ENCODE results near the gene SUGCT. TPM values are rescaled to one million over a fixed set of nuclear protein-coding genes. Genes with fewer than 3 reads are reported as not detected.

Gene SUGCT
- total RNA-seq, 3 donors from 2014 or later, result 7.6 to 19.1 (median 10.1) TPM

DNA sequence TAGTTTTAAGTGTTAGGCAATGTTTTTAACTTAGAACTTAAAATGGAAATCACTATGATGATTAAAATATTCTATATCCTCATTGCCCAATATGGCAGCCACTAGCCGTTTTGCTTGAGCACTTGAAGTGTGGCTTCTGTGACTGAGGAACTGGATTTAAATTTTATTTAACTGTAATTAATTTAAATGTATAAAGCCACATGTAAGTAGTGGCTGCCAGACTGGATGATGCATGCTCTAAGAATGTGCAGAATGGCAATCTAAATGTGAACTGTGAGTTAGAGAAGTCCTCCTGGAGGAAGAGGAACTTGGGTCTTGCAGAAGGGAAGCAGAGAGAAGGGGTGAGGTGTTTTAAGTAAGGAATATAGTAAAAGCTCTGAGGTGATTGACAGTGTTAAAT, 451.4 kb downstream of the SUGCT start:
- DNase-seq, result no peak
- Histone ChIP-seq H3K9me3 (no peaks in the 10 kb centered on the region), H3K36me3 (ENCODE audit: low read depth) (no peaks in the 10 kb centered on the region), H3K4me3 (no peak overlapping the region), H3K4me1 (ENCODE audit: low read depth) (no peaks in the 10 kb centered on the region)
- intact Hi-C loops (cut with DNase I, micrococcal nuclease), result no loop called here
- TF ChIP-seq, protein P1, sequence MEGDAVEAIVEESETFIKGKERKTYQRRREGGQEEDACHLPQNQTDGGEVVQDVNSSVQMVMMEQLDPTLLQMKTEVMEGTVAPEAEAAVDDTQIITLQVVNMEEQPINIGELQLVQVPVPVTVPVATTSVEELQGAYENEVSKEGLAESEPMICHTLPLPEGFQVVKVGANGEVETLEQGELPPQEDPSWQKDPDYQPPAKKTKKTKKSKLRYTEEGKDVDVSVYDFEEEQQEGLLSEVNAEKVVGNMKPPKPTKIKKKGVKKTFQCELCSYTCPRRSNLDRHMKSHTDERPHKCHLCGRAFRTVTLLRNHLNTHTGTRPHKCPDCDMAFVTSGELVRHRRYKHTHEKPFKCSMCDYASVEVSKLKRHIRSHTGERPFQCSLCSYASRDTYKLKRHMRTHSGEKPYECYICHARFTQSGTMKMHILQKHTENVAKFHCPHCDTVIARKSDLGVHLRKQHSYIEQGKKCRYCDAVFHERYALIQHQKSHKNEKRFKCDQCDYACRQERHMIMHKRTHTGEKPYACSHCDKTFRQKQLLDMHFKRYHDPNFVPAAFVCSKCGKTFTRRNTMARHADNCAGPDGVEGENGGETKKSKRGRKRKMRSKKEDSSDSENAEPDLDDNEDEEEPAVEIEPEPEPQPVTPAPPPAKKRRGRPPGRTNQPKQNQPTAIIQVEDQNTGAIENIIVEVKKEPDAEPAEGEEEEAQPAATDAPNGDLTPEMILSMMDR (IDR thresholded peaks at IDR 0.05), result no peak
- no peak for ATAC-seq

DNA sequence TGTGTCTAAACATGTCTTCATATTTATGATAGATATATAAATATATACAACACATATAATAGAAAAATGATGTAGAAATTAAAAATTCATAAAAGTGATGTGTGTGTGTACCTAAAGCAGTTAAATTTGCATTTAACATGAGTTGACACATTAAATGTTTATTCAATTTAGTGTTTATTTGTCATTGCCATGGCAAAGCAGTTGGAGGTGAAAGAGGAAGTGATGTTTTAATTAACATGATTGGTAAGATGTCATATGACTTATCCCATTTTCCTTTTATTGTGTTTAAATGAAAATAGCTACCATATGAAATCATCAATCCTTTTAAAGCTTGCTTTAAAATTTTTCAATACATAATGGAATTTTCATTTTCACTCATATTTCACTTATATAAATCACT, 452.6 kb downstream of the SUGCT start:
- Histone ChIP-seq H3K9me3 (no peaks in the 10 kb centered on the region), H3K36me3 (ENCODE audit: low read depth) (no peaks in the 10 kb centered on the region), H3K4me1 (ENCODE audit: low read depth) (no peaks in the 10 kb centered on the region), H3K4me3 (no peak overlapping the region)
- intact Hi-C loops (cut with DNase I, micrococcal nuclease), result no loop called here
- TF ChIP-seq, protein P1 (IDR thresholded peaks at IDR 0.05), result no peak
- DNase-seq, result no peak
- no peak for ATAC-seq

DNA sequence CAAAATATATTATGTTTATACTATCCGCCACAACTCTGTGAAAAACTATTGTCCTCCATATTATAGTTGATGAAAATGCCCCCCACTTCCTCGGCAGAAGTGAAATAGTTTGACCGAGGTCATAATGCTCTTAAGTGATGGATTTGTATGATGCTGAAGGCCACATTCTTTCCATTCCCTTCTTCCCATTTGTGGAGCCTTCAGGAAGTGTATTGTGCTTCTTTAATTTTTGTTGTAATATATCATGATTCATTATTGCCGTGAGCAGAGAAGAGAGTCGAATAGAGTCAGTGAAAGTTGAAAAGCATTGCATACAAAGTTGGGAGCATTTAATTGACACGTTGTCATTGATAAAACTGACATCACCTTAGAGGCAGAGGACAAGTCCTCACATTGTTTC, 460.3 kb downstream of the SUGCT start:
- ATAC-seq, result no peak
- intact Hi-C loops (cut with DNase I, micrococcal nuclease), result no loop called here
- TF ChIP-seq, protein P1 (IDR thresholded peaks at IDR 0.05), result no peak

DNA sequence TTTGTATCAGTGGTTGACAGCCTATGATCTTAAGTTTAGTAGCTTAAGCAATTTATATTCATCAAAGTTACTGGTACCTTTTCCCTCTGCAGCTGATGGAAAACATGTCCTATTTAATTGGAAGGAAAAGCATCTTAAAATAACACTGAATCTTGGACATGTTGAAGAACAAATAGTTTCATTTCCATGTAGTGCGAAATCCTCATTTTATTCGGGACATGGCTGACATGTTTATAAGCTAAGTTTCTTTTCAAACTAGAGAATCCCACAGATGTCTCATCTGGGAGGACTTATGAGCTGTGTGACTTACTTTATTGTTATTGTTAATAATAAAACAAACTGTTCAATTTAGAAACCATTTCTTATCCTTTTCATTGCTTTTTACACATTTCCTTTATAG, 461.0 kb downstream of the SUGCT start:
- Histone ChIP-seq H3K4me1 (ENCODE audit: low read depth) (no peaks in the 10 kb centered on the region), H3K9me3 (no peaks in the 10 kb centered on the region), H3K4me3 (no peak overlapping the region), H3K36me3 (ENCODE audit: low read depth) (no peaks in the 10 kb centered on the region)
- no peak for ATAC-seq
- intact Hi-C loops (cut with DNase I, micrococcal nuclease), result no loop called here
- DNase-seq, result no peak
- TF ChIP-seq, protein P1 (IDR thresholded peaks at IDR 0.05), result no peak

More for the DNA sequence above, 460.3 kb downstream of the SUGCT start:
- no peak for DNase-seq
- no peaks in the 10 kb centered on the region for H3K4me1 ChIP-seq (ENCODE audit: low read depth)
- no peak overlapping the region for H3K4me3 ChIP-seq
- no peaks in the 10 kb centered on the region for H3K36me3 ChIP-seq (ENCODE audit: low read depth)
- no peaks in the 10 kb centered on the region for H3K9me3 ChIP-seq

DNA sequence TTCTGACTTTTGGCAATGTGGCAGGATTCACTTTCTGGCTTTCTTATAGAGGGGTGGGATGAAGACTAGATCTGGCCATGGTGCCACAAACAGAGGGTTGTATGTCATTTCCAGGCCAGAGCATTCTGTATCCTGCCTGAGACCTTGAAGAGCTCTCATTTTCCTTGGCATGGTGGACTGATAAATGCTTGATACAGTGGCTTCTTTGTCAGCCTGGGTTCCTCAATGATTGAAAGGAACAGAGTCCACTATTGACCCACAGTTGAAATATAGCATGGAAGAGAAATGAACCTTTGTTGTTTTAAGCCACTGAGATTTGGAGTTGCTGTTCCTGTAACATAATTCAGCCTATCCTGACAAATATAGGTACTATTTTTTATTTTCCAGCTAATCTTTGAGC, 462.7 kb downstream of the SUGCT start:
- H3K4me3 ChIP-seq, result no peak overlapping the region
- DNase-seq, result no peak
- H3K4me1 ChIP-seq (ENCODE audit: low read depth), result no peaks in the 10 kb centered on the region
- TF ChIP-seq, protein P1 (IDR thresholded peaks at IDR 0.05), result no peak
- H3K36me3 ChIP-seq (ENCODE audit: low read depth), result no peaks in the 10 kb centered on the region
- intact Hi-C loops (cut with DNase I, micrococcal nuclease), result no loop called here
- H3K9me3 ChIP-seq, result no peaks in the 10 kb centered on the region
- no peak for ATAC-seq

DNA sequence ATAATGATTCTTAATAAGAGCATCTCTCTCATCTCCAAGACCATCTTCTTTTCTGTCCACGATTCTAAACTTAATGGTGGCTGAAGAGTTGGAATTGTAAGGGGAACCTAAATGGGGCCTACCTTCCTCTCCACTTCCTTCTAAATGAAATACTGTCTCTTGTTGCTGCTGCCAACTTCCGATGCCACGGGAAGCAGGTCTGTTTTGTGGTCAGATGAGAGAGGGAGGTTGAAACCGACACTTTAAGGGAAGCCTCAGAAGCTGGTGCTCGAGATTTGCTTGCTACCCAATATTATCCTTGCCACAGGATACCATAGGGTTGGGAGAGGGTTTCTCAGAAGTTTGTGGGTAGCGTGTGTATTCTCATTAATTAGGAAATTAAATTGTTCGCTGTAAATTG, 464.1 kb downstream of the SUGCT start:
- intact Hi-C loops (cut with DNase I, micrococcal nuclease), result no loop called here
- ATAC-seq (no peak), DNase-seq (no peak)
- TF ChIP-seq, protein P1 (IDR thresholded peaks at IDR 0.05), result no peak
- H3K9me3 ChIP-seq, result no peaks in the 10 kb centered on the region
- no peak overlapping the region for H3K4me3 ChIP-seq
- no peaks in the 10 kb centered on the region for H3K36me3 ChIP-seq (ENCODE audit: low read depth)
- H3K4me1 ChIP-seq (ENCODE audit: low read depth), result no peaks in the 10 kb centered on the region
